Retina (tissue), 1 donor: Measurements from ENCODE around the gene STX1A.
"Not testable (repeated sequence)": the region's sequence is repeated elsewhere in the genome, so short reads cannot be mapped to it uniquely, and the experiment has no call there.

Source experiments
- DNase-seq: peaks from one replicate; pipeline ENCODE4 v3.0.0-alpha.2; 2016

Gene STX1A

DNA sequence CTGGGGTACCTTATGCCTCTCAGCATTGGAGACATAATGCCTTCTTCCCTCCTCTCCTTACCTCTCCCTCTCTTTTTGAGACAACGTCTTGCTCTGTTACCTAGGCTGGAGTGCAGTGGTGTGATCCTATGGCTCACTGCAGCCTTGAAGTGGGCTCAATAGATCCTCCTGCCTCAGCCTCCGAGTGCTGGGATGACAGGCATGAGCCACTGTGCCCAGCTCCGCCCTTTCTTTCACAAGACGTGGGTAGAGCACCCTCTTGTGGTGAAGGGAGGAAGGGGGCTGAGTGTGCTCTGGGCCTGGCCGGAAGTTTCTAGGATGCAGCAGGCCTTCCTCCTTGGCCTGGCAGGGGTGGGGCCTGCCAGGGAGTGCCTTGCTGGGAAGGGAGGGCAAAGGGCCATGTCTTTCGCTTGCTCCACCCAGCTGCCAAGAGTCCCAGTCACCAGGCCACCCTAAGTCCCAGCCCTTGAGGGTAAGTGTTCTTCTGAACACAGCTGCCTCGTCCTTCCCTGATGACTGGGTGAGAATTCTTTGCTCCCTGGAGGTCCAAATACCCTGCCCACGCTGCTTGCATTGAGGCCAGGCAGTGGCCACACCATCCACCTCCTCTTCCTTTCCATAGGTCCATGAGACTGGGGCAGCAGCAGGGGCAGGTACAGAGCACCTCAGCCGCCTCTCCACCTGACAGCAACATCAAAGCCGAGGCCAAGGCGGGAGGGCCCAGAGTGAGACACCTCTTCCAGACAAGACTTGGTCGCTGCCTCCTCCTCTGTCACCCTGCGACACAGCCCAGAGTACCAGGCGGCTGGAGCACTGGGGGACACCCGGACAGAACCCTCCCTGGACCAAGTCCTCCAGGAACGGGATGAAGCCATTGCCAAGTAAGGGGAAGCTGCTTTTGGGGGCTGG is 15.4 kb upstream of the STX1A start:
- peak; percentile 69 for DNase-seq

DNA sequence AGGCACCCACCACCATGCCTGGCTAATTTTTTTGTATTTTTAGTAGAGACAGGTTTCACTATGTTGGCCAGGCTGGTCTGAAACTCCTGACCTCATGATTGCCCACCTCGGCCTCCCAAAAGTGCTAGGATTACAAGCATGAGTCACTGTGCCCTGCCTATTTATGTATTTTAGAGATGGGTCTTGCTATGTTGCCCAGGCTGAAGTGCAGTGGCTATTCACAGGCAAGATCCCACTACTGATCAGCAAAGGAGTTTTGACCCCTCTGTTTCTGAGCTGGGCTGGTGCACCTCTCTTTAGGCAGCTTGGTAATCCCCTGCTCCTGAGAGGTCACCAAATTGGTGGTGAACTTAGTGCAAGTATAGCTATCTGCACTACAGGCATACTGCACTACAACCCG is 12.9 kb upstream of the STX1A start:
- no peak for DNase-seq

DNA sequence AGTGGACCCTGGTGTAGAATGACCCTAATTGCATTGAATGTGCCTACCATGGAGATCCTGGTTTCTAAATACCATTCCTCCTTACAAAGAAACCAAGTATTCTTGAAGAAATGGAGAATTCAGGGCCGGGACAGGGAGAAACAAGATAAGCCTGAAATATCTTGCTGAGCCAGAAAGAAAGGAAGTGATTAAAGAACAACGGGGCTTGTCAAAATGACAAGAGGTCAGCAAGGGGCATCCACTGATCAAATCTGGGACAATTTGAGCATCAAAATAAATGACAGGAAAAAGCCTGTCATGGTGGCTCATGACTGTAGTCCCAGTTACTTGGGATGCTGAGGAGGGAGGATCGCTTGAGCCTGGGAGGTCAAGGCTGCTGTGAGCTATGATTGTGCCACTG is 11.0 kb upstream of the STX1A start:
- DNase-seq, result no peak

DNA sequence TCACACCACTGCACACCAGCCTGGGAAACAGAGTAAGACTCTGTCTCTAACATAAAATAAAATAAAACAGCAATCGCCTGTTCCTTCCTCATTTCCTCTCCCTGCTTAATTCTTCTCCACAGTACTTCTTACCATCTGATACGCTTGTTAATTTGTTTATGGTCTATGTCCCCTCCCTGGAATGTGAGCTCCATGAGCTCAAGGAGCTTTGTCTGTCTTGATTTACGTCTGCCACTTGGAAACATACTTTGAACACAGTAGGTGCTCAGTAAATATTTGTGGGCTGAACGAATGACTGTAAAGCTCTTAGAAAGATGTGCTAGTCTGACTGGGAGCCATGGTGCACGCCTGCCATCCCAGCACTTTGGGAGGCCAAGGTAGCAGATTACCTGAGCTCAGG is 9.1 kb upstream of the STX1A start:
- no peak for DNase-seq

DNA sequence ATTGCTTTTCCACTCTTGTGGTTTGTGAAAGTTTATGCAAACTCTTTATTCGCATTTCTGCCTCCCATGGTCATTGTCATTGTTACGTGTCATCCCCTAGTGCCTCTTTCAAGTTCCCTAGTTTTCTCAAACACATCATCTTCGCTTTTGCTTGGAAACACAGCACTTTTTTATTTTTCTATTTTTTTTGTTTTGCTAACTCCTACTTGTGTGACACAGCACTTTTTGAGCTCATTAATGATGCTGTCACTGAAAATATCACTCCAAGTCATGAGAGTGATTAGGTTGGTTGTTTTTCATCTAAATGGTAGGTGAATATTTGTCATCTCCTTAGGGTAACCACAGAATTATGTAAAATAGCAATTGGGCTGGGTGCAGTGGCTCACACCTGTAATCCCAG is 8.5 kb upstream of the STX1A start:
- DNase-seq, result no peak

DNA sequence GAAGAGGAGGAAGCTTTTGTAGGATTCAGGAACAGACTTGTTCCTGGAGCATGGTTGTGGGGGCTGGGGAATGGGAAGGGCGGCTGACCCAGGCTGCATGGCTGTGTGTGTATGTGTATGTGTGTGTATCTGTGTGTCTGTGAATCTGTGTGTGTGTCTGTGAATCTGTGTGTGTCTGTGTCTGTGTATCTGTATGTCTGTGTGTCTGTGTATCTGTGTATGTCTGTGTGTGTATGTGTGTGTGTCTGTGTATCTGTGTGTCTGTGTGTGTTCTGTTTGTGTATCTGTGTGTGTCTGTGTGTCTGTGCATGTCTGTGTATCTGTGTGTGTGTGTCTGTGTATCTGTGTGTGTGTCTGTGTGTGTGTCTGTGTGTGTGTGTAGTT is 6.6 kb upstream of the STX1A start:
- no peak for DNase-seq

DNA sequence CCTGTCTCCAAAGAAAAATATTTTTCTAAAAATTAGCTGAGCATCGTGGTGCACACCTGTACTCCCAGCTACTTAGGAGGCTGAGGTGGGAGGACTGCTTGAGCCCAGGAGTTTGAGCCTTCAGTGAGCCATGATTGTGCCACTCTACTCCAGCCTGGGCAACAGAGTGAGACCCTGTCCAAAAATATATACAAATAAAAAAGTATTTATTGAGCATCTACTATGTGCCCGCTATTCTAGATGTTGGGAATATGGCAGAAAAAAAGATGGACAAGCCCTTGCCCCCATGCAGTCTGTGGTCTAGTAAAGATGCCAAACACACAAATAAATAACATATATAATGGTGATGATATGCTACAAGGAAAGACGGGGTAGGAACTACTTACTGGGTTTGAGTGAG is 4.3 kb upstream of the STX1A start:
- no peak for DNase-seq

DNA sequence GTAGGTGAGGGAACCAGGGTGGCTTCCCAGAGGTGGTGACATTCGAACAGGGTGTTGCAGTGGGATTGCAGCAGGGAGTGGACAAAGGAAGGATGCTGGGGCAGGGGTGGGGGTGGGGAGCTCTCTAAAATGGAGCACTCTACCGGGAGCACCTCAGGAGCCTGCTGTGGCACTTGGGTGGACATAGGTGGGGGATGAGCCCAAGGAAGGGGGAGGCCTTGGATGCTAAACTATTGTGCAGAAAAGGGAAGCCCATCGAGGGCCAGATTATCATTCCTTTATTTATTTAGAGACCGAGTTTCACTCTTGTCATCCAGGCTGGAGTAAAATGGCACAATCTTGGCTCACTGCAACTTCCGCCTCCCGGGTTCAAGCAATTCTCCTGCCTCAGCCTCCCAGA is 3.3 kb upstream of the STX1A start:
- DNase-seq, result no peak

DNA sequence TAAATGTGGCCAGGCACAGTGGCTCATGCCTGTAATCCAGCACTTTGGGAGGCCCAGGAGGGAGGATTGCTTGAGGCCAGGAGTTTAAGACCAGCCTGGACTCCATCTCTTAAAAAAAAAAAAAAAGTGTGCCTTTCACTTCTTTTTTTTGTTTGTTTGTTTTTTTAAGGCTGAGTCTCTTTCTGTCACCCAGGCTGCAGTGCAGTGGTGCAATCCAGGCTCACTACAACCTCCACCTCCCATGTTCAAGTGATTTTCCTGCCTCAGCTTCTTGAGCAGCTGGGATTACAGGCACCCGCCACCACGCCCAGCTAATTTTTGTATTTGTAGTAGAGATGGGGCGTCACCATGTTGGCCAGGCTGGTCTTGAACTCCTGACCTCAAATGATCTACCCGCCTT is 2.7 kb upstream of the STX1A start:
- not testable (repeated sequence) for DNase-seq

DNA sequence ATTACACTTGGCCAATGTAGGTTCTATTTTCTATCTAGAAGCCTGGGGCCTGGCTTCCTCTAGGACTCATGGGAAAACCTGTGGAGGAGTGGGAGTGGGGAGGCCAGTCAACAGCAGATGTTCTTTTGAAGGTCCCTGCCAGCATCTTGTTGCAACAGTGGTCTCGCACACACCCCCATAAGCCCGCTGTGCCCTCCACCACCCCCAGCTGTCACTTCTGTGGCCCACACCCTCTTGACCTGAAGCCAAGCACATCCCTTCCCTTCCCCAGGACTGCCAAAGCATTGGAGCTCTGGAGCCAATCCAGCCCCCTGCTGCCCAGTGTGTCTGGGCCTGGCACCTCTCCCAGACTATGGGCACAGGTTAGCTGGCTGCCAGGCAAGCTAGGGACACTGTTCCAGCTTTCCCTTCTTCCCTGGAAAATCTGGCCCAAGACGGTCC is 1.9 kb upstream of the STX1A start:
- no peak for DNase-seq

DNA sequence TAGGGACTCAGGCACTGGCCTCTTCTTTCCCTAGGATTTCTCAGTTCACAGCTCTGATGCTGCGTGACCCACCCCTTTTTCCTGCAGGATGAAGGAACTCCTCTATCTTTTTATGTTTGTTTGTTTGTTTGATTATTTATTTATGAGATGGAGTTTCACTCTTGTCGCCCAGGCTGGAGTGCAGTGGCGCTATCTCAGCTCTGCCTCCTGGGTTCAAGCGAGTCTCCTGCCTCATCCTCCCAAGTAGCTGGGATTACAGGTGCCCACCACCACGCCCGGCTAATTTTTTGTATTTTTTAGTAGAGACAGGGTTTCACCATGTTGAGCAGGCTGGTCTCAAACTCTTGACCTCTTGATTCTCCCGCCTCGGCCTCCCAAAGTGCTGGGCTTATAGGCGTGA is 974 bp upstream of the STX1A start:
- DNase-seq, result not testable (repeated sequence)

DNA sequence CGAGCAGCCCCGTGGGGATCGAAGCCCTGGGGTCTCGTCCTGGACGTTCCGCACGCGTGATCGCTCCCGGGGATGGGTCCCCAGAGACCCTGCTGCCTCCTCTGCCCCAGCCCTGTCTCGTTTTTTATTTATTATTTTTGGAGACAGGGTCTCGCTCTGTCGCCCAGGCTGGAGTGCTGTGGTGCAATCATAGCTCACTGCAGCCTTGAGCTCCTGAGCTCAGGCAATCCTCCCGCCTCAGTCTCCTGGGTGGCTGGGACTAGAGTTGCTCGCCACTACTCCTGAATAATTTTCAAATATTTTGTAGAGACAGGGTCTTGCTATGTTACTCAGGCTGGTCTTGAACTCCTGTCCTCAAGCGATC is 319 bp upstream of the STX1A start:
- peak; percentile 63 for DNase-seq

DNA sequence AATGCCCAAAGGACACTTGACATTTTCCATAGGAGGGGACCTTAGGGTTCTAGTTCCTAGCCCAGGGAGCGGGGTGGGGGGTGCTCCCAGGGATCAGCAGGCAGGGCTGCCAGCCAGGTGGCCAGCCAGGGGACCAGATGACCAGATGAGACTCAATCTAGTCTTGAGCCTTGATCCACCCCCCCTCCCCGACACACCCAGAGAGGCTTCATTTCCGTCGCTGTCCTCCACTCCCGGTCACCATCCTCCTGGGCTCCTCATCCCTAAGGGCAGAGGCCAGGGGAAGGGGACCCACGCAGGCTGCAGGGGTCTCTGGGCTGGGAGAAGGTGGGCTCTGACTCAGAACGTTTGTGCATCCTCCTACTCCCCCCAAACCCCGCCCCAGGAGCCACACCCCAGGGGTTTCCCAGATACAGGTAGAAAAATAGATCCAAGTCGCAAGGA is 1.0 kb downstream of the STX1A start:
- no peak for DNase-seq

DNA sequence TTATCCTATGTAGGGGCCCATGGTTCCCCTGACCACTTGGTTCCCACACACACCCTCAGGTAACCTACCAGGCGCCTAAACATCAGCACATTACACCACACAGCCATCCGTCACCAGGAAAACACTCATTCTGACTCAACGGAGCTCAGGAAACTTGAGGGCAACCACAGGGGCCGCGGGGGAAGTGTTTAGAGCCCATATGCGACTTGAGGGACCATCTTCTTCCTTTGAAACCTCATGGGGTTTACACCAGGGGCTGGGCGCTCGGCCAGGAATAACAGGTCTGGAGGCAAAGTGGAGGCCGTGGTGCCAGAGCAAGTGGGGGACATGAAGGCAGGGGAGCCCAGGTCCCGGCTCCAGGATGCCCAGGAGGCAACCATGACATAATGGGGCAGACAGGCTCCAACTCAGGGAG is 1.5 kb downstream of the STX1A start:
- no peak for DNase-seq

DNA sequence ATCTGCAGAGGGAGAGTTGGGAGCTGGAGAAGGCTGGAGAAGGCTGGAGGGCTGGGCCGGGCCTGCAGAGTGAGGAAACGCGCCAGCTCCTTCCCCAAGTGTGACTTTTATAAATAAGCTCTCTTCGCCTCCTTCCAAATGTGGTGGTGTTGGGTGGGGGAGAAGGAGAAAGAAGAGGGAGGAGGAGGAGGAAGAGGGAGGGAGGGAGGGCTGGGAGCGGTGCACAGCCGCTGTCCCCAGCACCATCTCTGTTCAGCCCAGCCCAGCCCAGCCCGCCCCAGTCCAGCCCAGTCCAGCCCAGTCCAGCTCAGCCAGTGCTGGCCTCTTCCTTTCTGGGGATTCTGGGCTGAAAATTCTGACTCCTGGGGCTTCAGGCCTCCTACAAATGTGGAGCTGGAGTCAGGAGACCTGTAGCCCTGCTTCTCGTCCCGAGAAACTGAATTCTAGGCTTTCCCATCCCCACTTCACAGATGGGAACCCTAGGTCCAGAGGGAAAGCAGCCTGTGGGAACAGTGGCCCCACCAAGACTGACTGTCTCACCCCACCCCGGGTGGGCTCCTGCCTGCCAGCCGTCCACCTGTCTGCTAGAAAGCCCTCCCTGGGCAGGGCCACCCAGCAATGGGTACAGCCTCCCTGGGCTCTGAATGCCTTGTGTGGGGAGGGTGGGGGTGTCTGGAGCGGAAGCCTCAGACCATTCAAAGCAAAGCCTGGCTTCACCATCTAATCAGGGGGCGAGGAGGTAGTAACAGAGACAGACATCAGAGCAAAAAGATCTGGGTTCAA is 2.3 kb downstream of the STX1A start:
- no peak for DNase-seq

DNA sequence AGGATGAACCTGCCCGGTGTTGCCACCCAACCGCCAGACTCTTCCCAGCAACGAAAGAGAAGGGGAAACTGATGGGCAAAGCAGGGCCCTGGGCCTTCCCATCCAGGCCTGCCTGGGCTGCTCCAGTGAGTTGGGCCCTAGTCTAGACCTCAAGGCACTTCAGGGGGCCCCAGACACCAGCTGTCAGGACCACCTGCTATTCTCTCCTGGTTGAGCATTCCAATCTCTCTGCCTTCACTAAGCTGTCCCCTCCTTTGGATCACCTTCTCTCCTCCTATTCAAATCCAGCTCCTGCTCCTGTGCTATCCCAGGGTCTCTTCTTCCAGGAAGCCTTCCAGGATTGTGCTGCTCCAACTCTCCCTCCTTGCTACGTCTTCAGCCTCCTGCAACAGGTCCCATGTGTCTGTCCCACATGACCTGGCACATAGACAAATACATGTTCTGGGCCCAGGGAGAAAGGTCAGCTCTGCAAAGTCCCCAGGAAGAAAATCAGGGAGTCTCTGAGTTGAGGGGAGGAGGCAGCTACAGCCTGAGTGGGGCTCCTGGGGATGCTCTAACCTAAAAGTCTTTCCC is 3.1 kb downstream of the STX1A start:
- DNase-seq, result no peak

DNA sequence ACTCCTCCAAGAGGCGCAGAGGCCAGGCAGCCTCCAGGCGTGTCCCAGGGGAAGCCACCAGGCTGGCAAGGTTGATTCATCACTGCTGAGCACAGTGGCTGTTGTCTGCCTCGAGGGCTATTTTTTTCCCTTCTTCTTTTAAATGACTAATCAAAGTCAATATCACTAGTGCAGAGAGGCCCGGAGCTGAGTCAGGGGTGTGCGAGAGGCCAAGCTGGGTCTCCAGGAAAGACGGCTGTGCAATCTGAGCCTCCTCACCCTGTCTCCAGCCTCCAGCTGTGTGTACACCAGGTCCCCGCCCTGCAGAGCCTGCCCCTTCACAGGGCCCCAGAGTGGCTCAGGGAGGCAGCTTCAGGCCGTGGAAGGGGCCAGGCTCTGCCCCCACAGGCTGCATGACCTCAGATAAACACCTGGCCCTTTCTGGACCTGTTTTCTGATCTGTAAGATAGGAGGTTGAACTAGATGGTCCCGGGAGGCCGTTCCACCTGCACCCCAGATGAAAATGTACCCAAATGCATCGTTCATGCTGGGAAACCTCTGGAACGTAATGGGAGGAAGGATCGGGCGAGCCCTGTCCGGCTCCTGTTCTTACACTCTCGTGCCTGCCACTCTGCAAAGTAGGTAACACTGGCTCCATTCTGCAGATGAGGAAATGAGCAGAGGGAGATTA is 3.7 kb downstream of the STX1A start:
- peak; percentile 69 for DNase-seq

DNA sequence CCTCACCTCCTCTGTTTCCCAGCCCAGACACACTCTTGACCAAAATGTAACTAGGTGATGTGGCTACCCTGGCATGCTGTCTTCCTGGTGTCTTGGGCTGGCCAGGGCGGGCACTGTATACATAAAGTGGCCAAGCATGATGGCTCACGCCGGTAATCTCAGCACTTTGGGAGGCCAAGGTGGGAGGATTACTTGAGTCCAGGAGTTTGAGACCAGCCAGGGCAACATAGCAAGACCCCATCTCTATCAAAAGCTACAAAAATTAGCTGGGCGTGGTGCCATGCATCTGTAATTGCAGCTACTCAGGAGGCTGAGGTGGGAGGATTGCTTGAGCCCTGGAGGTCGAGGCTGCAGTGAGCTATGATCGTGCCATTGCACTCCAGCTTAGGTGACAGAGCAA is 6.2 kb downstream of the STX1A start:
- not testable (repeated sequence) for DNase-seq

DNA sequence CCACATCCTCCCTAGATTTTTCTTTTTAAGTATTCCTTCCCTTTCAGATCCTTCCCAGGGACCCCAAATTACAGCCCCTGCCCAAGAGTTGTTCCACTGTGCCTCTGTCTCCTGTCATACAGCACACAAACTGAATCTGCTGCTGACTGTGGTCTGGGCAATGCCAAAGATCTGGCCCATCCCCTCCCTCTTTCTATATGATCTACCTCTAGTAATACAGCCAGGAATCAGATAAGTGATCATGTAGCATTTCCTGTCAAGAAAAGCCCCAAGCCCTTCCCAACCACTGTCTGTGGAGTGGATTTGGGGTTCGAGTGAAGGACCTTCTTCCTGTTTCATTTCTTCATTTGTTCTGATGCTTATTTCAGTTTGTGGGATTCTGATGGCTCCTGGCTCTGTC is 6.7 kb downstream of the STX1A start:
- no peak for DNase-seq

DNA sequence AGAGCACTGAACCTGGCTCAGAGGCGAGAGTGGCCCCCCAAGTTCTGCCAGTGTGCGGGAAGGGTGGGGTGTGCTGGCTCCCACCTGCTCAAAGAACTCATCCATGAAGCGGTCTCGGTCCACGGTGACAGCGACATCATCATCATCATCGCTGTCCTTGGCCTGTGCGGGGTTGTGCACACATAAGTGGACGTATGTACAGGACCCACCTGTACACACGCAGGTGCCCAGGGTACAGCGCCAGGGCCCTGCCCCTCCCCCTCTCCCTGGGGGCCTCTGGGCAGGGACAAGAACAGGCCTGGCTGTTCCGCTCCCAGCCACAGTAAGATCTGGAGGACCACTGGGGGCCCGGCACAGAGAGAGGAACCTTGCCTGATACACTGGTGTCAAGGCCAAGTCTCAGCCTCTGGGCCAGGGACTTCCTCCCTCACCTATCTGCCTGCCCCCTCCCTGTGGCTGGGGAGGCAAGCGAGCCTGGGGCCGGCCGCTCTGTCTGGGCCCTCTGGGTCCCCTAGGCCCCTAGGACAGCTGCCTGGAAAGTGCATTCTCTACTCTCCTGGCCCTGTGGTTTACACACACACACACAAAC is 10.4 kb downstream of the STX1A start:
- no peak for DNase-seq

DNA sequence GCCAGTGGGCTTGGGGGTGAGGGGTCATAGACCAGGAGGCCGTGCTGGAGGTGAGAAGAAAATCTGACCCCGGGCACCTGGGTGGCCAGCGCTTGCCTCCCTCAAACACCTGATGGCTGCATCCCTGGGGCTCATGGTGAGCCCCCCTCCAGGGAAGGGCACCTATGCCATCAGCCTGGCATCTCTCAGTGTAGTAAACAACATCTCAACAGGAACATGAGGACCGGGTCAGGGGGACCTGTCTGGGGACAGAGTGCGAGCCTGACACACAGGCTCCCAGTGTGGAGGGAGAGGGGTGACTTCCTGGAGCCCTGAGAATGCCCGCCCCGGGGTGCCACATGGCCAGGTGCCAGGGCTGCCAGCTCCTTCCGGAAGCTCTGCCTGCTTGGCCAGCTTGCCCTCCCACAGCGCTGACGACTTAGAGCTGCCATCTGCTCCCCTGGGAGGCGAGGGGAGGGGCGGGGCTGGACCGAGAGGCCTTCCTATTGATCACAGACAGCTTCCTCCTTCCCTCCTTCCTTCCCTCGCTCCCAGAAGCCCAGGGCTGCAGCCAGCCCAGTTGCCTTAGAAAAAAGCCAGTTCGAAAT is 12.3 kb downstream of the STX1A start:
- DNase-seq, result peak; percentile 60
